GM12892 (cell line): ENCODE measurements around the gene RARB.

Experiments used
- POLR2A ChIP-seq: IDR thresholded peaks from 2 replicates; pipeline ENCODE4 v1.6.1; 2011; ENCODE audit warnings: low read depth, low read length, control low read depth
- POLR2AphosphoS5 ChIP-seq: IDR thresholded peaks from 2 replicates; pipeline ENCODE4 v1.6.1; 2011; ENCODE audit warnings: low read depth, low read length, control low read depth
- TAF1 ChIP-seq: IDR thresholded peaks from 2 replicates; pipeline ENCODE4 v1.6.1; 2011; ENCODE audit warnings: low read depth, mild to moderate bottlenecking, control low read depth, low read length, borderline replicate concordance

DNA sequence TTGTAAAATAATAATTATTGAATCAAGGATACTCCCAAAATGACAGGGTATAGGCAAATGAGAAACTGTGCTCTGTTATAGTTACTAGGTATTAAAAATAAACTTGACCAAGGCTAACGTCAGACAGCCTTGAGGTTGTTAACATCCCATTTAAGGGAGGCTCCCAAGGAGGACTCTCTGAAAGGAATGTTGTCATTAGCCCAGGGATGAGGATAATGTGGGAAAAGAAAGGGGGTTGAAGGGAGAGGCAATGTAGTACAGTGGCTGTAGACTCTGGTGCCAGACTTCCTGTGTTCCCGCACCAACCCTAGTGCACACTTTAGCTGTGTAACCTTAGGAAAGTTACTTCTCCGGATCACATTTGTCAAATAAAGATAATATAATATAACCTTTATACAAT, 47.0 kb upstream of the RARB start:
- TF ChIP-seq POLR2AphosphoS5 = no peak
- no peak for TF ChIP-seq POLR2A
- TF ChIP-seq TAF1 = no peak
